ENCODE results near the gene TBX2. TPM values are rescaled to one million over a fixed set of nuclear protein-coding genes. Genes with fewer than 3 reads are reported as not detected.

Gene TBX2
- total and polyA plus RNA-seq, 12 donors: 2.4 to 22.1 (median 7.4) TPM

GRCh38 chr17:61410141-61411010 is 10.7 kb downstream of the TBX2 start:
- intact Hi-C loops (cut with DNase I): loop anchor here in 1 of 2 donors (10.0 kb wide), 1 partner anchor 144 kb away; no protein-coding TSS in a partner anchor
- peak; percentile 54 to 92 (median 74) for DNase-seq
- Histone ChIP-seq H3K36me3 (replicated peaks in 1 of 2) (peaks cover 0 to 6% of the 10 kb centered on the region in 2 donors), H3K4me1 (replicated peaks in 1 of 2) (peaks cover 0 to 43% of the 10 kb centered on the region in 2 donors), H3K27me3 (peaks cover 4% of the 10 kb centered on the region), H3K4me3 (peak overlapping the region in 2 of 4 donors; percentile 46 to 76), H3K9me3 (replicated peaks in 1 of 3) (no peaks in the 10 kb centered on the region), H3K27ac (peak overlapping the region in 4 of 5 donors; percentile 68 to 91 (median 87))
- no peak for TF ChIP-seq POLR2A (IDR thresholded peaks at IDR 0.05)
- TF ChIP-seq, protein P1, sequence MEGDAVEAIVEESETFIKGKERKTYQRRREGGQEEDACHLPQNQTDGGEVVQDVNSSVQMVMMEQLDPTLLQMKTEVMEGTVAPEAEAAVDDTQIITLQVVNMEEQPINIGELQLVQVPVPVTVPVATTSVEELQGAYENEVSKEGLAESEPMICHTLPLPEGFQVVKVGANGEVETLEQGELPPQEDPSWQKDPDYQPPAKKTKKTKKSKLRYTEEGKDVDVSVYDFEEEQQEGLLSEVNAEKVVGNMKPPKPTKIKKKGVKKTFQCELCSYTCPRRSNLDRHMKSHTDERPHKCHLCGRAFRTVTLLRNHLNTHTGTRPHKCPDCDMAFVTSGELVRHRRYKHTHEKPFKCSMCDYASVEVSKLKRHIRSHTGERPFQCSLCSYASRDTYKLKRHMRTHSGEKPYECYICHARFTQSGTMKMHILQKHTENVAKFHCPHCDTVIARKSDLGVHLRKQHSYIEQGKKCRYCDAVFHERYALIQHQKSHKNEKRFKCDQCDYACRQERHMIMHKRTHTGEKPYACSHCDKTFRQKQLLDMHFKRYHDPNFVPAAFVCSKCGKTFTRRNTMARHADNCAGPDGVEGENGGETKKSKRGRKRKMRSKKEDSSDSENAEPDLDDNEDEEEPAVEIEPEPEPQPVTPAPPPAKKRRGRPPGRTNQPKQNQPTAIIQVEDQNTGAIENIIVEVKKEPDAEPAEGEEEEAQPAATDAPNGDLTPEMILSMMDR (IDR thresholded peaks at IDR 0.05): peak in 5 of 6 experiments; percentile 8 to 55 (median 49)
- WGBS, 4 donors: 26 to 51% (median 39%) methylated on average over 5 to 48 of the region's 48 CpGs

GRCh38 chr17:61411011-61411260 is 11.3 kb downstream of the TBX2 start:
- Histone ChIP-seq H3K4me1 (replicated peaks in 1 of 2) (peaks cover 0 to 42% of the 10 kb centered on the region in 2 donors), H3K36me3 (replicated peaks in 1 of 2) (peaks cover 0 to 3% of the 10 kb centered on the region in 2 donors), H3K27ac (peak overlapping the region in 4 of 5 donors; percentile 68 to 91 (median 87)), H3K4me3 (peak overlapping the region in 2 of 4 donors; percentile 46 to 76), H3K9me3 (replicated peaks in 1 of 3) (no peaks in the 10 kb centered on the region), H3K27me3 (no peaks in the 10 kb centered on the region)
- WGBS, 4 donors: 13 to 14% methylated on average over 18 to 29 of the region's 29 CpGs; no CpG with 5 or more reads in 2 of the 4 donors
- intact Hi-C loops (cut with DNase I): loop anchor here in 1 of 2 donors (10.0 kb wide), 1 partner anchor 144 kb away; no protein-coding TSS in a partner anchor
- no peak for DNase-seq
- TF ChIP-seq POLR2A (IDR thresholded peaks at IDR 0.05): no peak
- TF ChIP-seq, protein P1 (IDR thresholded peaks at IDR 0.05): peak in 1 of 6 experiments; percentile 11

DNA sequence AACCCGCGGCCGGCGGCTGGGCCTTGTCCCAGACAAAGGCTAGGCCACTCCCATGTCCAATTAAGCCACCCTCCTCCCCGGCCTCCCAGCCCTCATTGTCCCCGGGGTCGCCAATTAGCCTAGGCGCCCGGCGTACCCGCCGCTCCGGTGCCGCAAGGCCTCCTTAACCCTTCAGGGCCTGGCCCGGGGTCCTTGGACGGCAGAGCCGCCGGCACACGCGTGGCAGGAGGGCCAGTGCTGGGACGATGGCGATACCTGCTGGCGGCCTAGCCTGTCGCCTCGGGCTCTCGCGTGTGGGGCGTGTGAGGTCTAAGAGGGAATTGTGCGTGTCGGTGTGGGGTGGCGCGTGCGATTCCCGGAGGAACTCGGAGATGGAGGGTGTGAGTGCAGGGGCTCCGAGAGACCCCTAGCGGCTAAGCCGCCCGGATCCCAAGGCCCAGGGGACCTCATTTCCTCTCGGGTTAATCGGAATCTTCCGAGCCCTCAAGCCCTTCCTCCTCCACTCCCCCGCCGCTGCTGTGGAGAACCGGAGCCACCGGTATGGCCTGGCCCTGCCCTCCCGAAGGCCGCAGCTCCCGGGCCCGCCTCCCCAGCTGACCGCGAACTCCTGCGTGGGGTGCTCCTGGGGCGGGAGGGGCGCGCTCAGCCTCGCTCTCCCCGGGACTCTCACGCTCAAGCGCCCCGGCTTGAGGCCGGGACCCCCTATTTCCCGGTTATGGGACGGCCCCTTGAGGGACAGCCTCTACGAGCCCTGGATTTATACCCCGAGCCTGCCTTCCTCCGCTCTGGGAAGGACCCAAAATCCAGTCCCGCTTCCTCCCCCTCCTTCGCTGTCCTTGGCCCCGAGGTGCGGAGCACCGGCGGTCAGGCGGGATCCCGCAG is 11.9 kb downstream of the TBX2 start:
- WGBS, 4 donors: 2 to 8% (median 5%) methylated on average over 9 to 75 of the region's 75 CpGs
- intact Hi-C loops (cut with DNase I): loop anchor here in 1 of 2 donors (10.0 kb wide), 1 partner anchor 143 kb away; no protein-coding TSS in a partner anchor
- Histone ChIP-seq H3K4me3 (peak overlapping the region in 3 of 4 donors; percentile 31 to 76 (median 46)), H3K27me3 (no peaks in the 10 kb centered on the region), H3K9me3 (replicated peaks in 1 of 3) (no peaks in the 10 kb centered on the region), H3K27ac (peak overlapping the region; percentile 11 to 91 (median 86)), H3K36me3 (replicated peaks in 1 of 2) (peaks cover 0 to 3% of the 10 kb centered on the region in 2 donors), H3K4me1 (replicated peaks in 1 of 2) (peaks cover 0 to 45% of the 10 kb centered on the region in 2 donors)
- TF ChIP-seq, protein P1 (IDR thresholded peaks at IDR 0.05): peak in 1 of 6 experiments; percentile 4
- TF ChIP-seq POLR2A (IDR thresholded peaks at IDR 0.05): no peak
- DNase-seq: peak; percentile 51 to 81 (median 66)

Measured in adrenal gland (tissue), 12 donors.